Measurements from ENCODE around the gene TRMT13. TPM values are rescaled to one million over a fixed set of nuclear protein-coding genes. Genes with fewer than 3 reads are reported as not detected.

TRMT13 gene
- total and polyA plus RNA-seq, 4 experiments from 2014 or later, result 12.5 to 45.9 (median 29.3) TPM

GRCh38 chr1:100137602-100138001, 4.6 kb downstream of the TRMT13 start:
- H3K27me3 ChIP-seq (ENCODE audit: insufficient read depth, low read length), result no peaks in the 10 kb centered on the region
- ChIA-PET POLR2A (ENCODE audit: partially characterized antibody) (no interaction called here), CTCF (ENCODE audit: partially characterized antibody) (no interaction called here)
- Mint-ChIP-seq H3K9me3 (peaks cover 0 to 2% (median 0%) of the 10 kb centered on the region in 8 donors), H3K36me3 (peaks cover 35 to 58% of the 10 kb centered on the region in 2 donors), H3K4me1 (peaks cover 19 to 36% (median 25%) of the 10 kb centered on the region in 4 donors), H3K27ac (no peak overlapping the region), H3K27me3 (no peaks in the 10 kb centered on the region), H3K4me3 (no peak overlapping the region)
- DNase-seq, result no peak
- H3K4me3 ChIP-seq (ENCODE audit: low read length in 2 of 2), result no peak overlapping the region
- peaks cover 21% of the 10 kb centered on the region for H3K4me1 ChIP-seq (ENCODE audit: insufficient read depth, low read length)
- no peaks in the 10 kb centered on the region for H3K9me3 ChIP-seq (ENCODE audit: control insufficient read depth in 1 of 2, low read length in 2 of 2)
- H3K36me3 ChIP-seq (ENCODE audit: insufficient read depth, low read length), result peaks cover 45% of the 10 kb centered on the region
- intact Hi-C loops (cut with micrococcal nuclease), result loop anchor here (10.0 kb wide), 1 partner anchor 333 kb away; no protein-coding TSS in a partner anchor
- no peak overlapping the region for H3K27ac ChIP-seq (ENCODE audit: low read depth, low read length)

GRCh38 chr1:100141192-100141591, 8.2 kb downstream of the TRMT13 start:
- Histone ChIP-seq H3K4me3 (ENCODE audit: low read length in 2 of 2) (no peak overlapping the region), H3K4me1 (ENCODE audit: insufficient read depth, low read length) (no peaks in the 10 kb centered on the region), H3K27ac (ENCODE audit: low read depth, low read length) (no peak overlapping the region), H3K36me3 (ENCODE audit: insufficient read depth, low read length) (peaks cover 73% of the 10 kb centered on the region), H3K27me3 (ENCODE audit: insufficient read depth, low read length) (no peaks in the 10 kb centered on the region), H3K9me3 (ENCODE audit: control insufficient read depth in 1 of 2, low read length in 2 of 2) (no peaks in the 10 kb centered on the region)
- peaks cover 0 to 13% (median 11%) of the 10 kb centered on the region in 4 donors for H3K4me1 Mint-ChIP-seq
- no peak overlapping the region for H3K4me3 Mint-ChIP-seq
- DNase-seq, result no peak
- peaks cover 51 to 74% of the 10 kb centered on the region in 2 donors for H3K36me3 Mint-ChIP-seq
- CTCF ChIA-PET (ENCODE audit: partially characterized antibody), result interaction anchor here (0.5 kb wide), 1 partner anchor 241 kb away, joined by 4 read pairs; no protein-coding TSS in a partner anchor
- H3K9me3 Mint-ChIP-seq, result peaks cover 0 to 3% (median 0%) of the 10 kb centered on the region in 8 donors
- no peak overlapping the region for H3K27ac Mint-ChIP-seq
- H3K27me3 Mint-ChIP-seq, result no peaks in the 10 kb centered on the region
- POLR2A ChIA-PET (ENCODE audit: partially characterized antibody), result interaction anchor here (1.0 kb wide), 1 partner anchor 8 kb away, joined by 4 read pairs; the partner anchor contains the start of genes SASS6 and TRMT13
- intact Hi-C loops (cut with micrococcal nuclease), result no loop called here

- Mint-ChIP-seq H3K27me3 (no peaks in the 10 kb centered on the region), H3K9me3 (peaks cover 0 to 3% (median 0%) of the 10 kb centered on the region in 8 donors), H3K4me1 (peaks cover 0 to 13% (median 11%) of the 10 kb centered on the region in 4 donors), H3K27ac (peak overlapping the region in 5 of 7 donors; percentile 4 to 73 (median 29)), H3K4me3 (no peak overlapping the region), H3K36me3 (peaks cover 54 to 74% of the 10 kb centered on the region in 2 donors)
- H3K4me3 ChIP-seq (ENCODE audit: low read length in 2 of 2), result no peak overlapping the region
- intact Hi-C loops (cut with micrococcal nuclease), result no loop called here
- H3K27me3 ChIP-seq (ENCODE audit: insufficient read depth, low read length), result no peaks in the 10 kb centered on the region
- DNase-seq, result no peak
- no peaks in the 10 kb centered on the region for H3K4me1 ChIP-seq (ENCODE audit: insufficient read depth, low read length)
- CTCF ChIA-PET (ENCODE audit: partially characterized antibody), result no interaction called here
- POLR2A ChIA-PET (ENCODE audit: partially characterized antibody), result no interaction called here
- H3K36me3 ChIP-seq (ENCODE audit: insufficient read depth, low read length), result peaks cover 71% of the 10 kb centered on the region
- H3K27ac ChIP-seq (ENCODE audit: low read depth, low read length), result no peak overlapping the region
- H3K9me3 ChIP-seq (ENCODE audit: control insufficient read depth in 1 of 2, low read length in 2 of 2), result no peaks in the 10 kb centered on the region
Observed at GRCh38 chr1:100142343-100142742, 9.4 kb downstream of the TRMT13 start.

GRCh38 chr1:100145116-100145515, 12.2 kb downstream of the TRMT13 start:
- POLR2A ChIA-PET (ENCODE audit: partially characterized antibody), result no interaction called here
- H3K27me3 ChIP-seq (ENCODE audit: insufficient read depth, low read length), result no peaks in the 10 kb centered on the region
- H3K4me1 Mint-ChIP-seq, result peaks cover 0 to 13% (median 10%) of the 10 kb centered on the region in 4 donors
- peaks cover 0 to 3% (median 0%) of the 10 kb centered on the region in 8 donors for H3K9me3 Mint-ChIP-seq
- no peak for DNase-seq
- peaks cover 43 to 67% of the 10 kb centered on the region in 2 donors for H3K36me3 Mint-ChIP-seq
- no peaks in the 10 kb centered on the region for H3K27me3 Mint-ChIP-seq
- no peaks in the 10 kb centered on the region for H3K9me3 ChIP-seq (ENCODE audit: control insufficient read depth in 1 of 2, low read length in 2 of 2)
- no peak overlapping the region for H3K4me3 Mint-ChIP-seq
- H3K27ac ChIP-seq (ENCODE audit: low read depth, low read length), result no peak overlapping the region
- H3K27ac Mint-ChIP-seq, result peak overlapping the region in 1 of 7 donors; percentile 38
- CTCF ChIA-PET (ENCODE audit: partially characterized antibody), result interaction anchor here (0.5 kb wide), 1 partner anchor 30 kb away, joined by 3 read pairs; no protein-coding TSS in a partner anchor
- H3K4me3 ChIP-seq (ENCODE audit: low read length in 2 of 2), result no peak overlapping the region
- no peaks in the 10 kb centered on the region for H3K4me1 ChIP-seq (ENCODE audit: insufficient read depth, low read length)
- H3K36me3 ChIP-seq (ENCODE audit: insufficient read depth, low read length), result peaks cover 64% of the 10 kb centered on the region
- intact Hi-C loops (cut with micrococcal nuclease), result no loop called here

GRCh38 chr1:100146958-100147357, 14.0 kb downstream of the TRMT13 start:
- Mint-ChIP-seq H3K36me3 (peaks cover 35 to 55% of the 10 kb centered on the region in 2 donors), H3K9me3 (peaks cover 0 to 3% (median 0%) of the 10 kb centered on the region in 8 donors), H3K4me1 (peaks cover 2 to 9% (median 8%) of the 10 kb centered on the region in 4 donors), H3K4me3 (no peak overlapping the region), H3K27me3 (no peaks in the 10 kb centered on the region), H3K27ac (no peak overlapping the region)
- H3K4me3 ChIP-seq (ENCODE audit: low read length in 2 of 2), result no peak overlapping the region
- intact Hi-C loops (cut with micrococcal nuclease), result no loop called here
- H3K4me1 ChIP-seq (ENCODE audit: insufficient read depth, low read length), result peaks cover under 1% of the 10 kb centered on the region
- POLR2A ChIA-PET (ENCODE audit: partially characterized antibody), result no interaction called here
- no peak overlapping the region for H3K27ac ChIP-seq (ENCODE audit: low read depth, low read length)
- H3K36me3 ChIP-seq (ENCODE audit: insufficient read depth, low read length), result peaks cover 45% of the 10 kb centered on the region
- no peak for DNase-seq
- H3K27me3 ChIP-seq (ENCODE audit: insufficient read depth, low read length), result no peaks in the 10 kb centered on the region
- CTCF ChIA-PET (ENCODE audit: partially characterized antibody), result no interaction called here
- no peaks in the 10 kb centered on the region for H3K9me3 ChIP-seq (ENCODE audit: control insufficient read depth in 1 of 2, low read length in 2 of 2)

GRCh38 chr1:100147875-100148274, 14.9 kb downstream of the TRMT13 start:
- ChIA-PET POLR2A (ENCODE audit: partially characterized antibody) (no interaction called here), CTCF (ENCODE audit: partially characterized antibody) (no interaction called here)
- peaks cover 40% of the 10 kb centered on the region for H3K36me3 ChIP-seq (ENCODE audit: insufficient read depth, low read length)
- no peak for DNase-seq
- Mint-ChIP-seq H3K27ac (no peak overlapping the region), H3K4me1 (peaks cover 6 to 10% (median 8%) of the 10 kb centered on the region in 4 donors), H3K27me3 (no peaks in the 10 kb centered on the region), H3K36me3 (peaks cover 28 to 47% of the 10 kb centered on the region in 2 donors), H3K9me3 (peaks cover 0 to 2% (median 0%) of the 10 kb centered on the region in 8 donors), H3K4me3 (no peak overlapping the region)
- intact Hi-C loops (cut with micrococcal nuclease), result no loop called here
- H3K4me3 ChIP-seq (ENCODE audit: low read length in 2 of 2), result no peak overlapping the region
- H3K9me3 ChIP-seq (ENCODE audit: control insufficient read depth in 1 of 2, low read length in 2 of 2), result no peaks in the 10 kb centered on the region
- H3K27me3 ChIP-seq (ENCODE audit: insufficient read depth, low read length), result no peaks in the 10 kb centered on the region
- H3K27ac ChIP-seq (ENCODE audit: low read depth, low read length), result no peak overlapping the region
- peaks cover 7% of the 10 kb centered on the region for H3K4me1 ChIP-seq (ENCODE audit: insufficient read depth, low read length)

GRCh38 chr1:100151679-100152078, 18.7 kb downstream of the TRMT13 start:
- H3K9me3 Mint-ChIP-seq, result no peaks in the 10 kb centered on the region
- intact Hi-C loops (cut with micrococcal nuclease), result no loop called here
- Histone ChIP-seq H3K36me3 (ENCODE audit: insufficient read depth, low read length) (peaks cover 10% of the 10 kb centered on the region), H3K27ac (ENCODE audit: low read depth, low read length) (no peak overlapping the region), H3K4me3 (ENCODE audit: low read length in 2 of 2) (no peak overlapping the region), H3K9me3 (ENCODE audit: control insufficient read depth in 1 of 2, low read length in 2 of 2) (no peaks in the 10 kb centered on the region), H3K4me1 (ENCODE audit: insufficient read depth, low read length) (peaks cover 7% of the 10 kb centered on the region), H3K27me3 (ENCODE audit: insufficient read depth, low read length) (no peaks in the 10 kb centered on the region)
- peaks cover 14 to 16% of the 10 kb centered on the region in 2 donors for H3K36me3 Mint-ChIP-seq
- H3K4me3 Mint-ChIP-seq, result no peak overlapping the region
- POLR2A ChIA-PET (ENCODE audit: partially characterized antibody), result interaction anchor here (1.0 kb wide), 1 partner anchor 100 kb away, joined by 3 read pairs; no protein-coding TSS in a partner anchor
- H3K27me3 Mint-ChIP-seq, result no peaks in the 10 kb centered on the region
- H3K4me1 Mint-ChIP-seq, result peaks cover 6 to 8% (median 7%) of the 10 kb centered on the region in 4 donors
- H3K27ac Mint-ChIP-seq, result peak overlapping the region in 4 of 7 donors; percentile 20 to 49 (median 38)
- DNase-seq, result no peak
- CTCF ChIA-PET (ENCODE audit: partially characterized antibody), result no interaction called here

All from CD4-positive, alpha-beta memory T cell (primary cell).